Osteocyte (in vitro differentiated cells): ENCODE results near the gene KCNK4. TPM values are rescaled to one million over a fixed set of nuclear protein-coding genes. Genes with fewer than 3 reads are reported as not detected.
"Not testable (repeated sequence)": the region's sequence is repeated elsewhere in the genome, so short reads cannot be mapped to it uniquely, and the experiment has no call there.

Experiments used
- DNase-seq: peaks from one replicate; pipeline ENCODE4 v3.0.0; 2021; ENCODE audit warnings: mixed read lengths; ENCODE audit not compliant: unreplicated experiment; ENCODE audit errors: extremely low spot score
- H3K27ac Mint-ChIP-seq: one replicate; pipeline ENCODE4 v1.8.0; 2021; ENCODE audit warnings: mild to moderate bottlenecking, mixed read lengths; ENCODE audit not compliant: unreplicated experiment
- H3K27me3 Mint-ChIP-seq: one replicate; pipeline ENCODE4 v1.8.0; 2021; ENCODE audit warnings: mixed read lengths; ENCODE audit not compliant: unreplicated experiment
- H3K36me3 Mint-ChIP-seq: one replicate; pipeline ENCODE4 v1.8.0; 2021; ENCODE audit warnings: mixed read lengths; ENCODE audit not compliant: unreplicated experiment
- H3K4me1 Mint-ChIP-seq: one replicate; pipeline ENCODE4 v1.8.0; 2021; ENCODE audit warnings: mixed read lengths; ENCODE audit not compliant: unreplicated experiment
- H3K4me3 Mint-ChIP-seq: one replicate; pipeline ENCODE4 v1.8.0; 2021; ENCODE audit warnings: mild to moderate bottlenecking, moderate library complexity, mixed read lengths; ENCODE audit not compliant: unreplicated experiment
- H3K9me3 Mint-ChIP-seq: one replicate; pipeline ENCODE4 v1.8.0; 2021; ENCODE audit warnings: mixed read lengths; ENCODE audit not compliant: unreplicated experiment
- total RNA-seq: library from RNA; stranded (reverse); gene quantifications from 2 replicates; pipeline ENCODE4 v1.2.1, GENCODE V29; 2021
- TF ChIP-seq, protein P1 (sequence below): fragments of 200-600 bp; sonication (generic); IDR thresholded peaks from 2 replicates; pipeline ENCODE4 v1.5.0; 2021; ENCODE audit warnings: antibody characterized with exemption, mild to moderate bottlenecking, moderate library complexity

The KCNK4 gene
- total RNA-seq, 1 donor from 2014 or later: 0.43 TPM

DNA sequence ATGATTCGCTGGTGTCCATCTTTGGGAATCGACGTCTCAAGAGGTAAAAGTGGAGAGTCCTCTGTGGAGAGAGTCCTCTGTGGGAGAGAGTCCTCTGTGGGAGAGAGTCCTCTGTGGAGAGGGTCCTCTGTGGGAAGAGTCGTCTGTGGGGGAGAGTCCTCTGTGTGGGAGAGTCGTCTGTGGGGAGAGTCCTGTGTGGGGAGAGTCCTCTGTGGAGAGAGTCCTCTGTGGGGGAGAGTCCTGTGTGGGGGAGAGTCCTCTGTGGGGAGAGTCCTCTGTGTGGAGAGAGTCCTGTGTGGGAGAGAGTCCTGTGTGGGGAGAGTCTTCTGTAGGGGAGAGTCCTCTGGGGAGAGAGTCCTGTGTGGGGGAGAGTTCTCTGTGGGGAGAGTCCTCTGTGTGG is 29.9 kb downstream of the KCNK4 start:
- Mint-ChIP-seq H3K4me1 (peaks cover 39% of the 10 kb centered on the region), H3K9me3 (no peaks in the 10 kb centered on the region), H3K27me3 (no peaks in the 10 kb centered on the region), H3K4me3 (peak overlapping the region; percentile 1), H3K36me3 (peaks cover 17% of the 10 kb centered on the region), H3K27ac (no peak overlapping the region)
- DNase-seq: no peak
- TF ChIP-seq, protein P1, sequence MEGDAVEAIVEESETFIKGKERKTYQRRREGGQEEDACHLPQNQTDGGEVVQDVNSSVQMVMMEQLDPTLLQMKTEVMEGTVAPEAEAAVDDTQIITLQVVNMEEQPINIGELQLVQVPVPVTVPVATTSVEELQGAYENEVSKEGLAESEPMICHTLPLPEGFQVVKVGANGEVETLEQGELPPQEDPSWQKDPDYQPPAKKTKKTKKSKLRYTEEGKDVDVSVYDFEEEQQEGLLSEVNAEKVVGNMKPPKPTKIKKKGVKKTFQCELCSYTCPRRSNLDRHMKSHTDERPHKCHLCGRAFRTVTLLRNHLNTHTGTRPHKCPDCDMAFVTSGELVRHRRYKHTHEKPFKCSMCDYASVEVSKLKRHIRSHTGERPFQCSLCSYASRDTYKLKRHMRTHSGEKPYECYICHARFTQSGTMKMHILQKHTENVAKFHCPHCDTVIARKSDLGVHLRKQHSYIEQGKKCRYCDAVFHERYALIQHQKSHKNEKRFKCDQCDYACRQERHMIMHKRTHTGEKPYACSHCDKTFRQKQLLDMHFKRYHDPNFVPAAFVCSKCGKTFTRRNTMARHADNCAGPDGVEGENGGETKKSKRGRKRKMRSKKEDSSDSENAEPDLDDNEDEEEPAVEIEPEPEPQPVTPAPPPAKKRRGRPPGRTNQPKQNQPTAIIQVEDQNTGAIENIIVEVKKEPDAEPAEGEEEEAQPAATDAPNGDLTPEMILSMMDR: no peak

GRCh38 chr11:64321533-64321932 is 30.4 kb downstream of the KCNK4 start:
- no peak overlapping the region for H3K27ac Mint-ChIP-seq
- no peaks in the 10 kb centered on the region for H3K27me3 Mint-ChIP-seq
- H3K4me1 Mint-ChIP-seq: peaks cover 35% of the 10 kb centered on the region
- H3K4me3 Mint-ChIP-seq: no peak overlapping the region
- peaks cover 17% of the 10 kb centered on the region for H3K36me3 Mint-ChIP-seq
- TF ChIP-seq, protein P1: no peak
- H3K9me3 Mint-ChIP-seq: no peaks in the 10 kb centered on the region
- no peak for DNase-seq

- TF ChIP-seq, protein P1: no peak
- no peak overlapping the region for H3K27ac Mint-ChIP-seq
- H3K9me3 Mint-ChIP-seq: no peaks in the 10 kb centered on the region
- H3K4me1 Mint-ChIP-seq: peaks cover 26% of the 10 kb centered on the region
- H3K4me3 Mint-ChIP-seq: no peak overlapping the region
- no peak for DNase-seq
- H3K36me3 Mint-ChIP-seq: peaks cover 17% of the 10 kb centered on the region
- peaks cover 1% of the 10 kb centered on the region for H3K27me3 Mint-ChIP-seq
These were observed 31.8 kb downstream of the KCNK4 start for GRCh38 chr11:64322925-64323260.

GRCh38 chr11:64323373-64323772 is 32.3 kb downstream of the KCNK4 start:
- H3K4me3 Mint-ChIP-seq: no peak overlapping the region
- no peak for DNase-seq
- TF ChIP-seq, protein P1: no peak

DNA sequence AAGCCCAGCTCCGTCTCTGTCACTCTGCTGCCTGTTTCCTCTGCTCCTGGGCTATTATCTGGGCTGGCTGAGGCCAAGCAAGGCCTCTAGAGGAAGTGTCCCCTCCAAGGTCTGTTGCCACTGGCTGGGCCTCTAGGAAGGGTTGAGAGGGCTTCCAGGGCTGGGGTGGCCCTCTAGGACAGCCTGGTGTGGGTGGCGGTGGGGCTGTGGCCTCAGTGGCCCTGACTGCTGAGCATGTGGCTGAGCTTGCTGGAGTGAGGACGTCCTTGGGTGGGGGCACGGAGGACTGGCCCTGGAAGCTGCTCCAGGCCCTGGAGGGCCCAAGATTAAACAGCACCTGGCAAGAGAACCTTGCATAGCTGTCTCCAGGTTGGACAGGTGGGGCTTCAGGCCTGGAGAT is 32.9 kb downstream of the KCNK4 start:
- peaks cover 24% of the 10 kb centered on the region for H3K4me1 Mint-ChIP-seq
- H3K36me3 Mint-ChIP-seq: peaks cover 17% of the 10 kb centered on the region
- DNase-seq, H3K27ac Mint-ChIP-seq, H3K9me3 Mint-ChIP-seq, H3K4me3 Mint-ChIP-seq, H3K27me3 Mint-ChIP-seq: not testable (repeated sequence)

More at GRCh38 chr11:64323373-64323772, 32.3 kb downstream of the KCNK4 start:
- Mint-ChIP-seq H3K9me3 (no peaks in the 10 kb centered on the region), H3K27me3 (peaks cover 2% of the 10 kb centered on the region), H3K4me1 (peaks cover 26% of the 10 kb centered on the region), H3K27ac (no peak overlapping the region), H3K36me3 (peaks cover 17% of the 10 kb centered on the region)
